HG03097 (cell line): Measurements from ENCODE around the gene WNK2.

Experiments
- ATAC-seq: cut with Tn5 transposase; IDR thresholded peaks from one replicate; pipeline ENCODE4 v1.9.1; 2021; ENCODE audit not compliant: unreplicated experiment, low FRiP score

Gene WNK2

DNA sequence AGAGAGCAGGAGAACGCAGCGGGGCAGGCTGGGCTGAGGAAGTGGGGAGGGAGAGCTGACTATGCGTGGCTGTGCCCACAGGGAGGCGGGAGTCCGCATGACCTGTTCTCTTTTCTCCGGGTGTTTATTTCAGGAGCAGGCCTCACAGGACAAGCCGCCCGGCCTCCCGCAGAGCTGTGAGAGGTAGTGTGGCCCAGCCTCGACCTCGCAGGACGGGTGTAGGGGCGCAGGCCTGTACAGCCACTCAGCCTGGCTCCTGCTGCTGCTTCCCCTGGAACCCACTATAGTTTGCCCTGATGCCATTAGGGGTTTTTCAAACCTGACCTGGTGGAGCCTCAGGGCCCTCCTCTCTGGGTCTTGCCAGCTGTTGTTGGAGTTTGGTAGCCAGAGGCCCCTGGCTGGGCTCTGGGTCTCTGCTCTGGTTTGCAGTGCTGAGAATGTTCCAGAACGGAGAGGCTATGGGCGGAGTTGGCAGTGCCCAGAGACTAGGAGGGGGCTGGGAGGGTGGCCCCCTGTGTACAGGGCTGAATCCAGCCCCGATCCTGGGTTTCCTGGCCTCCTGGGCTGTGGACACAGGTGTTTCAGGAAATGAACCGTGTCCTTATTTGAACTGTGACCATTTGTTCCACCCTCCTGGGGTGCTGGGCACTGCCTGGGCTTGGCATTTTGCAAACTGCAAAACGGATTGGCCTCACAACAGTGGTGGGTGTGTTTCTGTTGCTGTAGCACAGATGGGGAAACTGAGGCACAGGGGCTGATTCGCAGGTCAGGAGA lies 78.8 kb downstream of the WNK2 start:
- ATAC-seq = no peak

DNA sequence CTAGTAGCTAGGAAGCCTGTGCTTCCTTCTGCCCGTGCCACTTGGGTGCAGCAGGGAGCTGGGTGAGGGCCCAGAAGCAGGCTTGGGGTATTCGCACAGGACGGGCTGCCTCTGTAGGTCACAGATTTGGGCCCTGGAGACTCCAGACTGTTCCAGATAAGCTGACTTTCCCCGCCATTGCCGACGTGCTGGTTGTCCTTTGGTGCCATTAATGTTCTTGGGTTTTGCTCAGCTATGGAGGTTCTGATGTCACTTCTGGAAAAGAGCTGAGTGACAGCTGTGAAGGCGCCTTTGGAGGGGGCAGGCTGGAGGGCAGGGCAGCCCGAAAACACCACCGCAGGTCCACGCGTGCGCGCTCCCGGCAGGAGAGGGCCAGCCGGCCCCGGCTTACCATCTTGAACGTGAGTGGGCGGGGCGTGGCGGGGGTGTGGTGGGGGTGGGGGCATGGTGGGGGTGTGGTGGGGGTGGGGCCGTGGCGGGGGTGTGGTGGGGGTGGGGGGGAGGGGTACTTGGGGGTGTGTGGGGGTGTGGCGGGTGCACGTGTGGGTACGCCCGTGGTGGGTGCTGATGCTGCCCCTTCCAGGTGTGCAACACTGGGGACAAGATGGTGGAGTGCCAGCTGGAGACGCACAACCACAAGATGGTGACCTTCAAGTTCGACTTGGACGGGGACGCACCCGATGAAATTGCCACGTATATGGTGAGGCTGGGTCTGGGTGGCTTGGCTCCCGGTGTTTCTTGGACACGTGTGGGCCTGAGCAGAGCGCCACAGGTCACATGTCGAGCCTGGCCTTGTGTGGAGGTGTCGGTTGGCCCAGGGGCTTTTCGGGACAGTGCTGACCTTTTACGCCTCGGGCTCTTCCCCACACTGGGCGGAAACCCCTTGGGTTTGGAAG lies 79.6 kb downstream of the WNK2 start:
- ATAC-seq = no peak

DNA sequence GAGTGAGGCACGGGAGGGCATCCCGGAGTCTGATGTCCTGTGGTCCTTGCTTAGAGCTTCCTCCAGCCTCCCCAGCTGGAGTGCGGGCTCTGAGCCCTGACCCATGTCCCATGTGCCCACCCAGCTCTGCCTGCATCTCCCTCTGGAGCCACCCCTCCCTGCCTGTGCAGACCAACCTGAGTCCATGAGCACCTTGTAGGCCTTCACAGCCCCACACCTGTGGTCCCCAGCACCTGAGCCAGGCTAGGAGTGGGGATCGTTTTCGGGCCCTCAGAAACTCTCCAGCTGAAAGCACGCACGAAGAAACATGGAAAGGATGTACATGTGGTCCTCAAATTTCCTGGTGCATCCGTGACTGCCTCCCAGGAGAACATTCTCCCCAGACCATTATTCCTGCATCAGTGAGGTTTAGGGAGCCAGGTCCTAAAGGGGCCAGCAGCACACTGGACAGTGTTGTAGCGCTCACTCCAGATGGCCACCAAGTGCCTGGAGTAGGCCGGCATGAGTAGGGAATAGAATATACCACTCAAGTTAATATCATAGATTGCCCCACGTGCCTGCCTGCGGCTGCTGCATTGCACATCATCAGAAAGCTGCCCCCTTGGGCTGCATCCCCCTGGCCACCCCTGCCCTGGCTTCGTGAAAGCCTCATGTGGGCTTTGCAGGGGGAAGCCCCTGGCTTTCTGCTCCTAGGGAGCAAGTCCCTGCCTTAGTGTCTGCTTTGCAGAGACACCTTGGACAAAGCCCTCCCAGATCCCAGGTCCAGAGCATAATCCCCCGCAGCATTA lies 80.6 kb downstream of the WNK2 start:
- ATAC-seq = no peak

DNA sequence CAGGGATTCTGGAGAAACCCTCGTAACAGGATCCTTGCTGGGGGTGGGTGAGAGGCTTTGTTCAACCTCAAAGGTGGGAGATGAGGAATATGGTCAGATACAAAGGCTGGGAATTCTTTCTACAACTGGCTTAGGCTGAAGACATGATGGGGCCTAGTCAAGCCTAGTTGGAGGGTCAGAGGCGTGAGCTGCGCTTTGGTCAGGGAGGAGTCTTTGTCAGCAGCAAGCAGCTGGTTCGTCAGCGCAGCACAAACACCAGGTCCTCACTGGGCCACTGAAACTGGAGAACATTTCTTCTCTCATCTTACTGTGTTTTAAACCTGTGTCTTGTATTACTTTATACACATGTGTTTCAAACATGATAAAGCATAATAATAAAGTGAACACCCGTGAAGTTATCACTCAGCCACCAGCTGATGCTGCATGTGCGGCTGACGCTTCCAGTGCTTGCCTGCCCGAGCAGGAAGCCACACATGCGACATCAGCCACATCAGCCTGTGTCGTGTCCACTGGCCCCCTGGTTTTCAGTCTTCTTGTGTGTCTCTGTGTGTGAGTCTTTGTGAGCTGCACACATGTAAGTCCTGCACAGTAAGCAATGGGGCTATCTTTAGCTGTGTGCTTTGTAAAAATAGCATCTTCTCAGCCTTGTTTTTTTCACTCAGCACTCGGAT lies 81.5 kb downstream of the WNK2 start:
- ATAC-seq = no peak

DNA sequence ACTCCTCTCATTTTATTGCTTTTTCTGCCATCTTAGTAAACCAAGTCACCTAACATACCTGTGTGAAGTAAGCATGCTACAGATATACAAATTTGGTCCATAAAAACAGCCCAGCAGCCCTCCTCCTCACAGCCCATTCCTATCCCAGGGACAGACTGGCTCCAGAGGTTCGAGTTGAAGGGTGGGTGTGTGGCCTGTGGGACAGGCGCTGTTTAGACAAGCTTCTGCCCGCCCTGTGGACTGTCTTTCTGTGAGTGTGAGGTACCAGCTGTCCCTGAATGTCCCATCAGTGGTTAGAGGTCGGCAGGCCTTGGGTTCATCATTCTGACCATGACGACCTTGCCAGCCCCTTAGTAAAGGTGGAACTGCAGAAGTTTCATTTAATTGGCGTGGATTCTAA lies 82.0 kb downstream of the WNK2 start:
- no peak for ATAC-seq

DNA sequence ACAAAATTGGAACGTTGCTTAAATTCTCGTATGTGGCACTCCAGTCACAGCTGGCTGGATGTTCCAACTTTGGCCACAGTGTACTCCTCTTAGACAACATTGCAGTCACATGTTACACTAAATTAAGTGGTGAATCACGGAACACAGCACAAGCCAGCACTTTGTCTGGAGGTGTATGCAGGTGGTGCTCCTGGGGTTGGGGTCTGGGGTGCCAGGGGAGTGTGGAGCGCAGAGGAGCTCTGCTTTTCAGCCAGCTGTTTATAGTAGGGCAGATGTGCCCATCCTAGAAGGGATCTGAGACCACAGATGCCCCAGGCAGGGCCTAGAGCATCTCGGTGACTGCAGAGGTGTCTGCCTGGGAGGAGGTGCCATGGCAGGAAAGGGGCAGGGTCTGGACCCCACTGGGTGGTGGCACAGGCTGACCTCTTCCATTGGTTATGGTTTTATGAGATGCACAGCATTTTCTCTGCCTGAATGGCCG lies 82.6 kb downstream of the WNK2 start:
- ATAC-seq = no peak

DNA sequence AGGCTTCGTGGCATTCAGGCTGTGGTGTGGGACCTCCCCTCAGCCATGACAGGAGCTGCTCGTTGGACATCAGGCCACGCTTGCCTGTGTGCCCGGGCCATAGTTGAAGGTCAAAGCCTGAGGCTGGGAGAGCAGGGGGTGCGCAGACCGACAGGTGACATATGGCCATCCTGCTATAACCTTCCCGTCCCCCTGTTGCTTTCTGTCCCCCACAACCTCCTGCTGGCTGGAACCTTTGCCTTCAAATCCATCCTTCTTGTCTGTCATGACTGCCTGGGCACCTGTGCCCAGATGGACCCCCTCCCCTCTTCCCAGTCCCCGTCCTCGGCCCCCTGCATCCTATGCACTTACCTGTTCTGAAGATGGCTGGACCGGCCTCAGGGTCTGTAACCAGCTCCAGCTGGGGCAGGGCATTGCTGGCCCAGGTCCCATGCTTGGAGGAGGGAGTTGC lies 83.2 kb downstream of the WNK2 start:
- ATAC-seq = no peak

DNA sequence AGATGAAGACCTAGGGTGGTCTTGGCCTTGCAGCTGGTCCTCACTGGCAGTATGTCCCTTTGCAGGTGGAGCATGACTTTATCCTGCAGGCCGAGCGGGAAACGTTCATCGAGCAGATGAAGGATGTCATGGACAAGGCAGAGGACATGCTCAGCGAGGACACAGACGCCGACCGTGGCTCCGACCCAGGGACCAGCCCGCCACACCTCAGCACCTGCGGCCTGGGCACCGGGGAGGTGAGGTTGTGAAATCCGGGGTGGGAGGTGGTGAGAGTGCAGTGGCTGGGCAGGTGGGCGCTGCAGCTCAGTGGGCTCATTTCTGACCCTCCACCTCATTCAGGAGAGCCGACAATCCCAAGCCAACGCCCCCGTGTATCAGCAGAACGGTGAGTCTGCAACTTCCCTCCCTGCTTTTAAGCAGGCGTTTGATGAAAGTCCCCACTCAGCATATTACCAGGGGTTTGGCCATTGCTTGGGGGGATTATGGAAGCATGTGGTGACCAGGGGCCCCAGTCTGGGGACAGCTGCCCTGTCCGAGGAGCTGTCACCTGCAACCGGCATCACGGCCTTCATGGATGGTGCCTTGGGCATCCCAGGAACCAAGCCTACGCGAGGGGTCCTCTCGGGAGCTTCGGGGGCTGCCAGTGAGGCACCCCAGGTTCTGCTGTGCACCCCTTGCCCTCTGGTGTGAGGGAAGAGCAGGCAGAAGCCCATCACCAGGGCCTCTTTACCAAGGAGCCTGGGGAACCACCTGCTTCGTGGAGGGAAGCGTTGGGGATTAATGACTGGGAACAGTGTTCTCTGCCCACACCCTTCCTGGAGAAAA lies 84.0 kb downstream of the WNK2 start:
- ATAC-seq = no peak

DNA sequence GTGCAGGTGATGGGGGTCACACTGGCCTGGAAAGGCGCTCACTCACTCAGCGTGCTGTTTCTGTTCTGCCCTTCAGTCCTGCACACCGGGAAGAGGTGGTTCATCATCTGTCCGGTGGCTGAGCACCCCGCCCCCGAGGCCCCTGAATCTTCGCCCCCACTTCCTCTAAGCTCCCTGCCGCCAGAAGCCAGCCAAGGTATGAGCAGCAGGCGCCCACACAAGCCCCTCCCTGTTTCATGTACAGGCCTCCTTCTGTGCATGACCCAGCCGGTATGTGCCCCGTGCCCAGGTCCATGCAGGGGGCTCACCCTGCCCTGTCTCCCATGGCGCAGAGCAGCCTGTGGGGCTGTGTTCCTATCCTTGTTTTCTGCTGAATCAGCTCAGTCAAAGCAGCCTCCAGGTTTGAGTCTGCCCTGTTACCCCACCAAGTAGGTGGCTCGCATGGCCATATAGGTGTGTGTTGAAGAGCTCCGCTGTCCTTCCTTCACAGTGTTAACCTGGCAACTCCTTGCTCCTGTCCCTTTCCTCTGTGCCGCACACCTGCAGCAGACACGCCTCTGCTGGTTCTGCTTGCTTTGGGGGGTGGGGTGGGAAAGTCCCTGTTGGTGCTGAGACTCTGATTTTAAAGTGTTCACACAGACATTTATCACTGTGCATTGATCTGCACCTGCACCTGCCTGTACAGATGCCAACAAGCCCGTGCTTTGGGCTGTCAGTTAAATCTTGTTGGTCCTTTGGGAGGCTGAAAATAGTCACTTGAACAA lies 84.8 kb downstream of the WNK2 start:
- no peak for ATAC-seq

DNA sequence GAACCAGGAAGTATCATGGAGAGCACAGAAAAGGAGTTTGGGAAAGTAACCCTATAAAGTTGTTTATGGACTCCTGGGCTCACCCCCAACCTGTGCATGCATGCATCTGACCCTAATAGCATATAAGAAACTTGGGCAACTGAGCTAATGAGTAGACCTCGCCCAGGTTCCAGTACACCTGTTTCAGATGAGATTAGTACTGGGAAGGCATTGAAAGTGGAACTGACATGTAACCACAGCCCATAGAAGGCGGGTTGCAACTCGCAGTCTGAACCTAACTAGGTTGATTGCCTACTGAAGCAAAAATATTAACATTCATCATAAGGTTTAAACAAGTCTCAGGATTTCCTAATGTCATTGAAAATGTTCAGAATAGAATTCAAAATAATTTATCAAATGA lies 87.0 kb downstream of the WNK2 start:
- no peak for ATAC-seq

DNA sequence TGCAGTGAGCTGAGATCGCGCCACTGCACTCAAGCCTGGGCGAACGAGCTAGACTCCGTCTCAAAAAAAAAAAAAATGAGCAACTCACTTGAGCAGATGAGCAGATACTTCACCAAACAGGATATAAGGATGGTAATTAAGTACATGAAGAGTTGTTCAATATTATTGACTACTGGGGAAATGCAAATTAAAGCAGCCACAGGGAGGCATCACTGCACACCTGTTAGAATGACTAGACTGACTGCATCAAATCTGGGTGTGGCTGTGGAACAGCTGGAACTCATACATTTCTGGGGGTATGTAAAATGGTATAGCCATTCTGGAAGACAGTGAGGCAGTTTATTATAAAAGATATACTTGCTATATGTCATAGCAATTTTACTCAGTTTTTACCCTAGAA lies 93.0 kb downstream of the WNK2 start:
- ATAC-seq = no peak

DNA sequence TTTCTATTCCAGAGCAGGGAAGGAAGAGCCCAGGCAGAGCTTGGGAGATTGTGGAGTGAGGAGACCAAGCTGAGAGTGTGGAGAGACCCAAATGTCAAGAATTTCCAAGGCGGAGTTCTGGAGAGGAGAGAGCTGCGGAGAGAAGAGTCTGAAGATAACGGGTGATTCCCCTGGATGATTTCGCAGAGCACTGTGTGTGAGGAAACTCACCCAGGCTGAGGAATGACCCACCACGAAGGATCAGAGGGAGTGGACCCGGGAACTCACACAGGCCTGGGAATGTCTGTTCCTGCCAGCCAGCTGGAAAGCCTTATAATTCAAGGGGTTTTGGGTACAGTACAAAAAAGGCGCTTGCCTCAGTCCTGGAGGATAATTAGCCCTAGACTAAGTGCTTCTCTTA lies 94.2 kb downstream of the WNK2 start:
- ATAC-seq = no peak

DNA sequence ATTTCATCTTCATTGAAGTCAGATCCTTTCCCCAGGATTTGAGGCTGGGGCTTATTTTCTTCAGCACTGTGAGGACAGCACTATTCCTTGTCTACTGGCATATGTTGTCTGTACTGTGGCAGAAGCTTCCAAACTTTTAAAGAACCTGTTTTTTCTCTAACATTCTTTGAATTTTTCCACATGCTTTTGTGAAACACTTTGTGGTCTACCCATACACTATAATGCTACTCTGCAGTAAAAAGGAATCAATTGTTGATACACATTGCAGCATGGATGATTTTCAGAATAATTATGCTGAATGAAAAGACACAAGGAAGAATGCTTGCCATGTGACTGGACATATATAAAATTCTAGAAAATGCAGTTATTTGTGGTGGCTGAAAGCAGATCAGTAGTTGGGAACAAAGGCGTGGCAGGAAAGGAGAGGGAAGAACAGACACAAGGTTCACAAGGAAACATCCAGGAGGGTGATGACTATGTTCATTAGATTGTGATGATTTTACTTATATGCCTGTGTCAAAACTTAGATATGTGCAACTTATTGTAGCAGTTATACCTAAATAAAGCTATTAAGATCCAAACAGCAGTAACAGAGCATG lies 96.8 kb downstream of the WNK2 start:
- ATAC-seq = no peak

DNA sequence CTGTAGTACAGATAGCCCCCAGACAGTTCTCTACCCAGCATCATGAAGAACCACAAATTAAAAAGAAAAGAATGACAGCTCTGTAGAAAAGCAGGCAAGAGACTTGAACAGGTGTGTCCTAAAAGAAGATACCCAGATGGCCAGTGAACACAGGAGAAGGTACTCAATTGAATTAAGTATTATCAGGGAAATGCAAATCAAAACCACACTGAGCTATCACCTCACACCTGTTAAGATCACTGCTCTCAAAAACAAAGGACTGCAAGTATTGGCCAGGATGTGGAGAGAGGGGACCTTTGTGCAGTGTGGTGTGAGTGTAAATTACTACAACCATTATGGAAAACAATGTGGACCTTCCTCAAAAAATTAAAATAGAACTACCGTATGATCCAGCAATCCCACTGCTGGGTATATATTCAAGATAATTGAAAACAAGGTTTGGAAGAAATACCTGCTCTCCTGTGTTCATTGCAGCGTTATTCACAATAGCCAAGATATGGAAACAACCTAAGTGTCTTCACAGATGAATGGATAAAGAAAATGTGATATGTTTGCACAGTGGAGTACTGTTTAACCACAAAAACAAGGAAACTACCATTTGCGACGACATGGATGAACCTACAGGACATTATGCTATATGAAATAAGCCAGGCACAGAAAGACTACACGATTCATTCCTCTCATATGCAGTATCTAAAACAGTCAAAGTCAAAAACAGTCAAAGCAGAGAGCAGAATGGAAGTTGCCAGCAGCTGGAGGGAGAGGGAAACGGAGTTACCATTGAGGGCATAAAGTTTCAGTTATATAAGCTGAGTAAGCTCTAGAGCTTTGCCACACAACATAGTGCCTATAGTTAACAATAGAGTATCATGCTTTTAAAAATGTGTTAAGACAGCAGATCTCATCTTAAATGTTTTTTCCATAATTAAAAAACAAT lies 102.6 kb downstream of the WNK2 start:
- no peak for ATAC-seq

DNA sequence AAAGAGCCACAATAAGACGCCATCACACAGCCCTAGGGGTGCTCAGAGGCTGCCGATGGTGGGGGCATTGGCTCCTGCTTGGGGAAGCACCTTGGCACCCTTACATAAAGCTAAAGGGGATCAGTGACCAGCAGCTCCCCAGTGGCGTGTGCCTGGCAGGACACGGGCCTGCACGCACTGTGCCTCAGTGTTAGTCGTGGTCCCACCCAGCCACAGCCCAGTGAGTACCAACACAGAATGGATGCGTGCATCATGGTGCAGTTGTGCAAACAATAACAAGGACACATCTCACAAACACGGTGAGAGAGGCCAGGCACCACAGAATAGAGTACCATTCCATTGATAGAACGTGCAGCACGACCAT lies 103.2 kb downstream of the WNK2 start:
- ATAC-seq = no peak

DNA sequence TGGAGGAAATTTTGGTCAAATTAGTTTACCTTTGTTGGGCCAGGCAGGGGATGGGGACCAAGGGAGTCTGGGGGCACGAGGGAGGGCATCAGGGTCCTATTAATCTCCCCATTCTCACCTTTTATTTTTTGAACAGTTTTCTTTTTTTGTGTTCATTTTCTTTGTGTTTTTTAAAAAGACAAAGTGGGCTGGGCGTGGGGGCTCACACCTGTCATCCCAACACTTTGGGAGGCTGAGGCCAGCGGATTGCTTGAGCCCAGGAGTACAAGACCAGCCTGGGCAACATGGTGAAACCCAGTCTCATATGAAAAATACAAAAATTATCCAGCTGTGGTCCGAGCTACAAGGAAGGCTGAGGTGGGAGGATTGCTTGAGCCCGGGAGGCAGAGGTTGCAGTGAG lies 103.7 kb downstream of the WNK2 start:
- no peak for ATAC-seq

DNA sequence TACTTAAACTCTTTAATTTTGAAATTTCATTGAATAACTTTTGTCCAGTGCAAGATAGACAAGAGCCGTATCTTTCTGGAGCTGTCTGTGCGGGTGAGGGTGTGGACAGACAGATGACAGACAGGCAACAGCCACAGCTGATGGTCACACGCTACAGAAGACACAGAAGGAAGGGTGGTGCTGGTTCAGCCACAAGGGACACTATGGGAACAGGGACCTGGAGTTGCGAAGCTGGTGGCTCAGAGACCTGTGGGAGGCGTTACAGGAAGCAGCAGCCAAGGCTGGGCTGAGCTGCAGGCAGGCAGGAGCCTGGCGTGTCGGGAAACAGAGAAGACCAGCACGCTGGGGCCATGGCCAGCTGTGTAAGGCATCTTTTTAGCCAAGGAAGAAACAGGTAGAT lies 104.4 kb downstream of the WNK2 start:
- no peak for ATAC-seq
